GM19463 (cell line): Measurements from ENCODE around the gene CD74.
"Not testable (repeated sequence)": the region's sequence is repeated elsewhere in the genome, so short reads cannot be mapped to it uniquely, and the experiment has no call there.

Source experiments
- ATAC-seq: cut with Tn5 transposase; IDR thresholded peaks from one replicate; pipeline ENCODE4 v1.9.1; 2021; ENCODE audit warnings: mild to moderate bottlenecking, moderate library complexity; ENCODE audit not compliant: unreplicated experiment

The CD74 gene

GRCh38 chr5:150412319-150413175 lies at the start of gene CD74:
TSS of gene CD74 (minus strand) at chr5:150412910. CDS start at chr5:150412749, 161 bp downstream.
- peak; percentile 70 for ATAC-seq

GRCh38 chr5:150461231-150461630 lies 48.5 kb upstream of the CD74 start:
- ATAC-seq, result peak; percentile 78

GRCh38 chr5:150460781-150461180 lies 48.1 kb upstream of the CD74 start:
- ATAC-seq, result no peak

- ATAC-seq, result peak; percentile 70
Observed at GRCh38 chr5:150458802-150459557, 46.3 kb upstream of the CD74 start.

GRCh38 chr5:150457562-150458240 lies 45.0 kb upstream of the CD74 start:
- no peak for ATAC-seq

GRCh38 chr5:150457121-150457520 lies 44.4 kb upstream of the CD74 start:
- no peak for ATAC-seq

GRCh38 chr5:150454492-150455229 lies 42.0 kb upstream of the CD74 start:
- no peak for ATAC-seq

GRCh38 chr5:150454027-150454426 lies 41.3 kb upstream of the CD74 start:
- not testable (repeated sequence) for ATAC-seq

GRCh38 chr5:150452914-150453313 lies 40.2 kb upstream of the CD74 start:
- no peak for ATAC-seq

GRCh38 chr5:150451594-150451993 lies 38.9 kb upstream of the CD74 start:
- ATAC-seq, result no peak

- ATAC-seq, result peak; percentile 90
Observed at GRCh38 chr5:150449517-150450339, 37.0 kb upstream of the CD74 start, which contains the start of gene RPS14. TSS of gene RPS14 (minus strand) at chr5:150449739. CDS start at chr5:150447733, 2,006 bp downstream.

GRCh38 chr5:150448952-150449516 lies 36.3 kb upstream of the CD74 start:
- peak; percentile 34 for ATAC-seq

- ATAC-seq, result no peak
Observed at GRCh38 chr5:150448334-150448733, 35.6 kb upstream of the CD74 start.

- no peak for ATAC-seq
Observed at GRCh38 chr5:150447188-150447587, 34.5 kb upstream of the CD74 start.

- ATAC-seq, result no peak
Observed at GRCh38 chr5:150446583-150446982, 33.9 kb upstream of the CD74 start.

GRCh38 chr5:150446088-150446487 lies 33.4 kb upstream of the CD74 start:
- ATAC-seq, result no peak

GRCh38 chr5:150444770-150445169 lies 32.1 kb upstream of the CD74 start:
- ATAC-seq, result no peak

GRCh38 chr5:150443242-150444075 lies 30.7 kb upstream of the CD74 start:
- ATAC-seq, result no peak

GRCh38 chr5:150442699-150443080 lies 30.0 kb upstream of the CD74 start:
- ATAC-seq, result no peak
